Stimulated activated CD8-positive, alpha-beta memory T cell treated with anti-CD3 and anti-CD28 coated beads, Interleukin-12 subunit alpha, Interleukin-12 subunit beta, amount 100 ng/mL, for 24 hours (primary cell): ENCODE results near the gene SPATA21.
"Not testable (repeated sequence)": the region's sequence is repeated elsewhere in the genome, so short reads cannot be mapped to it uniquely, and the experiment has no call there.

Source experiments
- DNase-seq: peaks from one replicate; pipeline ENCODE4 v3.0.0-alpha.2; 2020; ENCODE audit errors: extremely low read depth

SPATA21 gene

GRCh38 chr1:16436946-16437474 lies at the start of gene SPATA21:
Gene SPATA21, minus strand, starts transcription at chr1:16437424. Its CDS starts 6,053 bp downstream, at chr1:16431371.
- no peak for DNase-seq

GRCh38 chr1:16487011-16487410 lies 49.8 kb upstream of the SPATA21 start:
- DNase-seq: not testable (repeated sequence)

- not testable (repeated sequence) for DNase-seq
Measured at GRCh38 chr1:16486316-16486715, 49.1 kb upstream of the SPATA21 start.

- no peak for DNase-seq
Measured at GRCh38 chr1:16484931-16485330, 47.7 kb upstream of the SPATA21 start.

GRCh38 chr1:16484501-16484835 lies 47.2 kb upstream of the SPATA21 start:
- no peak for DNase-seq

- DNase-seq: not testable (repeated sequence)
Measured at GRCh38 chr1:16483639-16484500, 46.6 kb upstream of the SPATA21 start.

- DNase-seq: not testable (repeated sequence)
Measured at GRCh38 chr1:16483146-16483545, 45.9 kb upstream of the SPATA21 start.

GRCh38 chr1:16478091-16478490 lies 40.9 kb upstream of the SPATA21 start:
- no peak for DNase-seq

GRCh38 chr1:16475771-16476770 lies 38.8 kb upstream of the SPATA21 start:
- not testable (repeated sequence) for DNase-seq

- not testable (repeated sequence) for DNase-seq
Measured at GRCh38 chr1:16474891-16475290, 37.7 kb upstream of the SPATA21 start.

GRCh38 chr1:16474166-16474800 lies 37.1 kb upstream of the SPATA21 start:
- no peak for DNase-seq

GRCh38 chr1:16468558-16468957 lies 31.3 kb upstream of the SPATA21 start:
- no peak for DNase-seq

- DNase-seq: no peak
Measured at GRCh38 chr1:16464917-16465625, 27.8 kb upstream of the SPATA21 start.

- no peak for DNase-seq
Measured at GRCh38 chr1:16462773-16463330, 25.6 kb upstream of the SPATA21 start.

- no peak for DNase-seq
Measured at GRCh38 chr1:16461681-16462080, 24.5 kb upstream of the SPATA21 start.

GRCh38 chr1:16459352-16459925 lies 22.2 kb upstream of the SPATA21 start:
- DNase-seq: no peak

GRCh38 chr1:16458831-16459230 lies 21.6 kb upstream of the SPATA21 start:
- no peak for DNase-seq

GRCh38 chr1:16456151-16456550 lies 18.9 kb upstream of the SPATA21 start:
- DNase-seq: not testable (repeated sequence)

- not testable (repeated sequence) for DNase-seq
Measured at GRCh38 chr1:16454909-16455308, 17.7 kb upstream of the SPATA21 start.

- DNase-seq: no peak
Measured at GRCh38 chr1:16451841-16452528, 14.8 kb upstream of the SPATA21 start.
